ENCODE data around the gene CDR2.

- TF ChIP-seq POLR2AphosphoS5 (IDR thresholded peaks at IDR 0.05; ENCODE audit: low read depth), result no peak
- TF ChIP-seq CTCF (IDR thresholded peaks at IDR 0.05; ENCODE audit: insufficient read depth, low read length), result peak; percentile 85
- TF ChIP-seq GABPA (IDR thresholded peaks at IDR 0.05; ENCODE audit: low read depth), result no peak
These were observed 52.9 kb downstream of the CDR2 start for GRCh38 chr16:22321340-22322001.
